DOHH2 (cell line): ENCODE data around the gene ELAVL2.

ENCODE experiments used
- CTCF ChIP-seq: fragments of 200-600 bp; sonication (generic); IDR thresholded peaks from one replicate; pipeline ENCODE4 v1.5.1; 2014; ENCODE audit warnings: antibody characterized with exemption, mild to moderate bottlenecking, low read depth, low read length; ENCODE audit not compliant: poor library complexity, severe bottlenecking
- EZH2phosphoT487 ChIP-seq: fragments of 200-600 bp; sonication (generic); IDR thresholded peaks from 2 replicates; pipeline ENCODE4 v1.6.1; 2017; ENCODE audit warnings: borderline replicate concordance, mild to moderate bottlenecking, antibody characterized with exemption, low read length, moderate library complexity, mixed read lengths

DNA sequence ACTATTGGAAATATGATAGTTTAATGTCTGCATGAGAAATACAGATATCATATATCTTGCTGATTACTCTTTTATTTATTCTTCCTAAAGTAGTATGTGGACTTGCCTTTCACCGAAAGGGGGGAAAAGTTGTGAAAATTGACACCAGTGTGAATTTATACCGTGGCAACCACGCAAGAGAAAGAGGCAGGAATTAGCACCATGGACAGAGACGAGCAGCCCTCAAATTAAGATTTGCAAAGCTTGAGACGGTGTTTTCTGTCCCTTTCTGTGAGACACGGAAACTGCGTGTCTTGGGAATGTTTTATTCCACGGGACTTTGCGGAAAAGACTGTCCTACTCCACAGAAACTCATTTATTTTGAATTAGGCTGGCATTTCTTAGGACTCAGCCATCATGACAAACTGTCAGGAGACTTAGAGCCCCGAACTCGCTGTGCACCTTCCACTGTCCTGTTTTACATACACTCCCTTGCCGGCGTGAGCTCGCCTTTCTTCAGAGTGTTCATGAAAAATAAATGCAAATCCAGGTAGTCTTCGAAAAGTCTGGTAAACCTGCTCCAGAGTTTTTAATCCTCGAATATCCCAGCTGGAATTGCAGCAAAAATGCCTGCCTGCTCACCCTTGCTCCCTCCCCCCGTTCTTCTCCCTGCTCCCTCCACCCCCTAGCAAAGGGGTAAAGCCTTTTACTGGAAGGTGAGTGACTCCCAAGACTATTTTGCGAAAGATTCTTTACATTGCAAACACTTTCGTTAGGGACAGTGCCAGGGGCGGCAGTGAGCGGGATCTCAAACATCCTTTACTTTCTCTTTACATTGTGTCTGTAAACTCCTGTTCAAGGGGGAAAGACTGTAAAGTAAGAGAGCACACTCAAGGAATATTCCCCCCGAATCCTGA is 3.8 kb upstream of the ELAVL2 start:
- no peak for TF ChIP-seq CTCF
- no peak for TF ChIP-seq EZH2phosphoT487
